Neutrophil (primary cell): ENCODE measurements around the gene CLMN.
"Not testable (repeated sequence)": the region's sequence is repeated elsewhere in the genome, so short reads cannot be mapped to it uniquely, and the experiment has no call there.

Experiments
- H3K27ac ChIP-seq: fragments of 200-600 bp; sonication (generic); 2 replicates; pipeline ENCODE4 v1.5.1; 2016; ENCODE audit warnings: mild to moderate bottlenecking, moderate library complexity
- H3K27me3 ChIP-seq: fragments of 200-600 bp; sonication (generic); 2 replicates; pipeline ENCODE4 v1.6.0; 2016; ENCODE audit warnings: mild to moderate bottlenecking
- H3K36me3 ChIP-seq: fragments of 200-600 bp; sonication (generic); 2 replicates; pipeline ENCODE4 v1.5.1; 2017
- H3K4me1 ChIP-seq, 2 experiments: fragments of 200-600 bp in 1 of 2; sonication (generic) in 1 of 2; 1 replicate in 1 of 2; 2 replicates in 1 of 2; pipeline versions ENCODE4 v1.5.1 to v1.6.1; 2013 to 2016; ENCODE audit warnings: low read depth in 1 of 2, low read length in 1 of 2, mild to moderate bottlenecking in 1 of 2, moderate library complexity in 1 of 2; ENCODE audit not compliant: control insufficient read depth in 1 of 2, insufficient read depth in 1 of 2
- H3K4me3 ChIP-seq, 2 experiments: fragments of 200-600 bp in 1 of 2; sonication (generic) in 1 of 2; 1 replicate in 1 of 2; 2 replicates in 1 of 2; pipeline ENCODE4 v1.5.1; 2013 to 2016; ENCODE audit warnings: low read depth in 1 of 2, low read length in 1 of 2, mild to moderate bottlenecking in 1 of 2, moderate library complexity in 1 of 2
- H3K9me3 ChIP-seq: fragments of 200-600 bp; sonication (generic); 2 replicates; pipeline ENCODE4 v1.5.1; 2016
- CTCF ChIP-seq: fragments of 200-600 bp; sonication (generic); IDR thresholded peaks from 2 replicates; pipeline ENCODE4 v1.5.1; 2016; ENCODE audit warnings: antibody characterized with exemption

Gene CLMN

DNA sequence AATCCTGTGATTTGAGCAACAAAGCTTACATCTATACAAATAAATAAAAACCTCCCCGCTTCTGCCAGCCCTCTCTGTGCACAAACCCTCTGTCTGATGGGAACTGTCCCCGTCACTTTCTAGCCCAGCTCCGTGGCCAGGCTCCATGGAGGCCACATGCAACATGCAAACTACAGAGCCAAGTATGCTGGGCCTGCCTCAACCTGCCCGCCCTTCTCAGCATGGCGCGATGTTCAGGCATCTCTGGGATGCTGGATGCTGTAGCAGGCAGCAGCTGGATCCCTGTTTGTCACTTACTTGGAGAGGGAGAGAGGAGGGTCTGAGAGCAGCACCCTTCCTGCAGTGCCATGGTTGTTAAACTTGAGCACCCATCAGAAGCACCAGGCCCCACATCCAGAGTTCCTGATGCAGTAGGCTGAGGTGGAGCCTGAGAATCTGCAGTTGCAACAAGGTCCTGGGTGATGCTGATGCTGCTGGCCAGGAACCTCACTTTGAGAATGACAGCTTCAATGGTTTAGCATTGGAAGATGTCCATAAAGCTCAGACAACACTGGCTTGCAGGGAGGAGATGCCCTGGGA, 32.4 kb downstream of the CLMN start:
- Histone ChIP-seq H3K4me1 (no peaks in the 10 kb centered on the region), H3K27ac (no peak overlapping the region), H3K9me3 (no peaks in the 10 kb centered on the region), H3K27me3 (peaks cover 28% of the 10 kb centered on the region), H3K4me3 (no peak overlapping the region), H3K36me3 (no peaks in the 10 kb centered on the region)
- TF ChIP-seq CTCF, result no peak

- Histone ChIP-seq H3K36me3 (no peaks in the 10 kb centered on the region), H3K27me3 (peaks cover 22% of the 10 kb centered on the region), H3K4me3 (no peak overlapping the region), H3K9me3 (no peaks in the 10 kb centered on the region), H3K4me1 (no peaks in the 10 kb centered on the region), H3K27ac (no peak overlapping the region)
- TF ChIP-seq CTCF, result no peak
These were observed 33.1 kb downstream of the CLMN start for GRCh38 chr14:95286645-95287044.

GRCh38 chr14:95285566-95285965, 34.1 kb downstream of the CLMN start:
- no peak overlapping the region for H3K27ac ChIP-seq
- H3K4me1 ChIP-seq, result no peaks in the 10 kb centered on the region
- peaks cover 11% of the 10 kb centered on the region for H3K27me3 ChIP-seq
- H3K4me3 ChIP-seq, result no peak overlapping the region
- TF ChIP-seq CTCF, result no peak
- no peaks in the 10 kb centered on the region for H3K36me3 ChIP-seq
- H3K9me3 ChIP-seq, result no peaks in the 10 kb centered on the region

DNA sequence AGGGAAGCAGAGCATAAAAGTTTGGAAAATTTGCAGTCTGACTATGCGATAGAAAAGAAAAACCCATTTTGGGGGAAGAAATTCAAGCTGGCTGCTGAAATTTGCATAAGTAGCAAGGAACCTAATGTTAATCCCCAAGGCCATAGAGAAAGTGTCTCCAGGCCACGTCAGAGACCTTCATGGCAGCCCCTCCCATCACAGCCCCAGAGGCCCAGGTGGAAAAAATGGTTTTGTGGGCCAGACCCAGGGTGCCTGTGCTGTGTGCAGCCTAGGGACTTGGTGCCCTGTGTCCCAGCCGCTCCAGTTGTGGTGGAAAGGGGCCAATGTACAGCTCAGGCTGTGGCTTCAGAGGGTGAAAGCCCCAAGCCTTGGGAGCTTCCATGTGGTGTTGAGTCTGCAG, 35.9 kb downstream of the CLMN start:
- not testable (repeated sequence) for H3K4me3 ChIP-seq, H3K9me3 ChIP-seq, H3K27ac ChIP-seq, H3K27me3 ChIP-seq, H3K4me1 ChIP-seq, H3K36me3 ChIP-seq

DNA sequence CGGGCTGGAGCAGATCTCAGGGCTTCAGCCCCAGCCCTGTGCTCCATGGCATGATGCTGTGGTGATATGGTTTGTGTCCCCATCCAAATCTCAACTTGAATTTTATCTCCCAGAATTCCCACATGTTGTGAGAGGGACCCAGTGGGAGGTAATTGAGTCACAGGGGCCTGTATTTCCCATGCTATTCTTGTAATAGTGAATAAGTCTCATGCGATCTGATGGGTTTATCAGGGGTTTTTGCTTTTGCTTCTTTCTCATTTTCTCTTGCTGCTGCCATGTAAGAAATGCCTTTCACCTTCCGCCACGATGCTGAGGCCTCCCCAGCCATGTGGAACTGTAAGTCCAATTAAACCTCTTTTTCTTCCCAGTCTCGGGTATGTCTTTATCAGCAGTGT, 36.7 kb downstream of the CLMN start:
- H3K4me1 ChIP-seq, H3K27me3 ChIP-seq, H3K27ac ChIP-seq, H3K36me3 ChIP-seq, H3K9me3 ChIP-seq, H3K4me3 ChIP-seq: not testable (repeated sequence)

DNA sequence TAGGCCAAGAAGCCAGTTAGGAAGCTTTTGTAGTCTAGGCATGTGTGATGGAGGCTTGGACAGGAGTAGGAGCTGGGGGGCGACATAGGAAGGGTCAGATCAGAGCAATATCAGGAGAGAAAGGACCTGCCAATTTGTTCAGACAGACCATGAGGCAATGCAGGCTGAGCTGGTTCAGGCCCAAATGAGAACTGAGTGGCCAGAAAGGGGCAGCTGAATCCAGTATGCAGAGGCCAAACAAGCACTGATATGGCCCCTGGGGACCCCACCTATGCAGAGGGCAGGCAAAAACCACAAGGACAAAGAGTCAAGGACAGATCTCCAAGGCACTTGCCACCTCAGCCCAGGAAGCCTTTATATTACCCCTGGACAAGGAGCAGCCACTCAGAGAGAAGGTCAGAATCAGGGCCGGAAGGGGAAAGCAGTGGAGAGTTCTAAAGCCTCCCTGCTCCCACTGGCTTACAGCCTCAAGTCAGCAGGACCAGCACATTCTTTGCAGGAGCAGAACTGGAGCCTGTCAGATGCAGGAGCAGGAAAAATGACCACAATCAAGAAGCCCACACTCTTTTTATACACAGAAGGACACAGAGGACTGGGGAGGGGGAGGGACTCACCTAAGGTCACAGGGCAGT, 37.2 kb downstream of the CLMN start:
- no peak overlapping the region for H3K27ac ChIP-seq
- no peaks in the 10 kb centered on the region for H3K4me1 ChIP-seq
- no peaks in the 10 kb centered on the region for H3K9me3 ChIP-seq
- no peaks in the 10 kb centered on the region for H3K36me3 ChIP-seq
- no peak for TF ChIP-seq CTCF
- H3K27me3 ChIP-seq, result no peaks in the 10 kb centered on the region
- no peak overlapping the region for H3K4me3 ChIP-seq
